ENCODE measurements around the gene CLEC2B.

CLEC2B gene

GRCh38 chr12:9868951-9869306 is 225 bp downstream of the CLEC2B start:
- DNase-seq (ENCODE audit: low read depth in 2 of 2): no peak

GRCh38 chr12:9868311-9868801 is 798 bp downstream of the CLEC2B start:
- no peak for DNase-seq (ENCODE audit: low read depth in 2 of 2)

GRCh38 chr12:9867531-9867930 is 1.6 kb downstream of the CLEC2B start:
- no peak for DNase-seq (ENCODE audit: low read depth in 2 of 2)

- no peak for DNase-seq (ENCODE audit: low read depth in 2 of 2)
Measured at GRCh38 chr12:9866860-9867269, 2.3 kb downstream of the CLEC2B start.

GRCh38 chr12:9864913-9865675 is 4.1 kb downstream of the CLEC2B start:
- no peak for DNase-seq (ENCODE audit: low read depth in 2 of 2)

GRCh38 chr12:9858135-9858534 is 11.0 kb downstream of the CLEC2B start:
- DNase-seq (ENCODE audit: low read depth in 2 of 2): no peak

GRCh38 chr12:9856894-9857293 is 12.3 kb downstream of the CLEC2B start:
- DNase-seq (ENCODE audit: low read depth in 2 of 2): no peak

- DNase-seq (ENCODE audit: low read depth in 2 of 2): no peak
Measured at GRCh38 chr12:9856151-9856550, 13.0 kb downstream of the CLEC2B start.

GRCh38 chr12:9851927-9852326 is 17.2 kb downstream of the CLEC2B start:
- no peak for DNase-seq (ENCODE audit: low read depth in 2 of 2)

GRCh38 chr12:9851050-9851449 is 18.1 kb downstream of the CLEC2B start:
- DNase-seq (ENCODE audit: low read depth in 2 of 2): no peak

- no peak for DNase-seq (ENCODE audit: low read depth in 2 of 2)
Measured at GRCh38 chr12:9848899-9849298, 20.3 kb downstream of the CLEC2B start.

- DNase-seq (ENCODE audit: low read depth in 2 of 2): no peak
Measured at GRCh38 chr12:9843407-9843806, 25.7 kb downstream of the CLEC2B start.

- no peak for DNase-seq (ENCODE audit: low read depth in 2 of 2)
Measured at GRCh38 chr12:9831720-9832119, 37.4 kb downstream of the CLEC2B start.

GRCh38 chr12:9829982-9830381 is 39.2 kb downstream of the CLEC2B start:
- no peak for DNase-seq (ENCODE audit: low read depth in 2 of 2)

- no peak for DNase-seq (ENCODE audit: low read depth in 2 of 2)
Measured at GRCh38 chr12:9829483-9829882, 39.7 kb downstream of the CLEC2B start.

GRCh38 chr12:9827209-9827888 is 41.8 kb downstream of the CLEC2B start, which contains the start of gene KLRF1:
TSS of gene KLRF1 (plus strand) at chr12:9827481. CDS start at chr12:9827545, 64 bp downstream.
- DNase-seq (ENCODE audit: low read depth in 2 of 2): no peak

GRCh38 chr12:9820281-9820930 is 48.7 kb downstream of the CLEC2B start:
- no peak for DNase-seq (ENCODE audit: low read depth in 2 of 2)

- DNase-seq (ENCODE audit: low read depth in 2 of 2): no peak
Measured at GRCh38 chr12:9813821-9814798, 55.0 kb downstream of the CLEC2B start.

- no peak for DNase-seq (ENCODE audit: low read depth in 2 of 2)
Measured at GRCh38 chr12:9811621-9812020, 57.5 kb downstream of the CLEC2B start.

- DNase-seq (ENCODE audit: low read depth in 2 of 2): no peak
Measured at GRCh38 chr12:9810671-9811070, 58.5 kb downstream of the CLEC2B start.

GRCh38 chr12:9809866-9810265 is 59.3 kb downstream of the CLEC2B start:
- no peak for DNase-seq (ENCODE audit: low read depth in 2 of 2)

Measured in fibroblast of skin of left biceps (primary cell).